Spleen (tissue), 7 donors: ENCODE results near the gene NOXO1.

ENCODE experiments used
- POLR2A ChIP-seq, 3 donors: fragments of 450-650 bp; IDR thresholded peaks; one replicate each; pipeline ENCODE4 v1.5.1; 2017; ENCODE audit warnings: antibody characterized with exemption in 3 of 3, mild to moderate bottlenecking in 1 of 3
- POLR2AphosphoS5 ChIP-seq, 3 donors: sonication (generic); formaldehyde crosslinking; IDR thresholded peaks; one replicate each; pipeline ENCODE4 v1.5.1; 2017; ENCODE audit warnings: antibody characterized with exemption in 3 of 3
- TF ChIP-seq, protein P1 (sequence below), 11 experiments: fragments of 200-600 bp in 7 of 11; fragments of 450-650 bp in 4 of 11; sonication (generic) in 4 of 11; IDR thresholded peaks in 8 of 11; conservative IDR thresholded peaks in 3 of 11; 1 replicate in 7 of 11; 2 replicates in 4 of 11; pipeline versions ENCODE4 v1.4.0 to v1.8.0; 2016 to 2021; ENCODE audit warnings: antibody characterized with exemption in 11 of 11, inconsistent platforms in 4 of 11, mild to moderate bottlenecking in 1 of 11
- donor health status: DM: no; HTN: no; CAD: no; lungs with moderate emphysema.
- donor health status: DM: no; HTN: no; CAD: no.
- donor health status: DM: no; HTN: no; CAD: no.

DNA sequence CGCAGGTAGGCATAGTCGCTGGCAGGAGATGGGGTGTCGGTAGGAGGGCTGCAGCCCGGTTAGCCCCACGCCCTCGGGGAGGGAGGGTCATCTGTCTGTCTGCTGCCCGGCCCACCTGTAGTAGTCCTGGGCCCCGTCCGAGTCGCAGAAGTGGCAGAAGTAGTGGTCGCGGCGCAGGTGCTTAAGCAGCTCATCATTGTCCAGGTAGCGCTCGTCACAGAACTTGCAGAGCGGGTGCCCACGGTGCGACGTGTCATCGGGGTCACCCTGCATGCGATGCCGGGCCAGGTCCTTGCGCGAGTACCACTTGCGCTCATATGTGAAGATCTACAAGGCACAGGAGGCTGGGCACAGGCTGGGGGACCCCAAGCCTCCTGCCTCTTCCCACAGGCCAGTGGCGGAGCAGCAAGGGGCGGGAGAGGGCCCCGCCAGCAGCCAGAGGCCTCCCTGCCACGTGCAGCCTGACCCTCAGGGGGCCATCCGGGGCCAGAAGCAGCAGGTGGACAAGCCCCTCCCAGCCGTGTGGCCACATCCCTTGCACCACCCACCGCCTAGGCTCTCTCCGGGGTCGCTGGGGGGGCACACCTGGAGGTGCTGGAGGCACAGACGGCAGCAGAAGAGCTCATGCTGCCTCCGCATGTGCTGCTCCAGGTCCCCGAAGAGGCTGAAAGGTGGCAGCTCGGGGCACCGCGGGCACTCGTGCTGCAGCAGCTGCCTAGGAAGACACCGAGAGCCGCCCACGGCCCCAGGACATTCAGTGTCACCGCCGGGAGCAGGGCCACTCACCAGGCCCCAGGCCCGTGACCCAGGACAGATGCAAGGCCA, 21.3 kb upstream of the NOXO1 start:
- TF ChIP-seq, protein P1, sequence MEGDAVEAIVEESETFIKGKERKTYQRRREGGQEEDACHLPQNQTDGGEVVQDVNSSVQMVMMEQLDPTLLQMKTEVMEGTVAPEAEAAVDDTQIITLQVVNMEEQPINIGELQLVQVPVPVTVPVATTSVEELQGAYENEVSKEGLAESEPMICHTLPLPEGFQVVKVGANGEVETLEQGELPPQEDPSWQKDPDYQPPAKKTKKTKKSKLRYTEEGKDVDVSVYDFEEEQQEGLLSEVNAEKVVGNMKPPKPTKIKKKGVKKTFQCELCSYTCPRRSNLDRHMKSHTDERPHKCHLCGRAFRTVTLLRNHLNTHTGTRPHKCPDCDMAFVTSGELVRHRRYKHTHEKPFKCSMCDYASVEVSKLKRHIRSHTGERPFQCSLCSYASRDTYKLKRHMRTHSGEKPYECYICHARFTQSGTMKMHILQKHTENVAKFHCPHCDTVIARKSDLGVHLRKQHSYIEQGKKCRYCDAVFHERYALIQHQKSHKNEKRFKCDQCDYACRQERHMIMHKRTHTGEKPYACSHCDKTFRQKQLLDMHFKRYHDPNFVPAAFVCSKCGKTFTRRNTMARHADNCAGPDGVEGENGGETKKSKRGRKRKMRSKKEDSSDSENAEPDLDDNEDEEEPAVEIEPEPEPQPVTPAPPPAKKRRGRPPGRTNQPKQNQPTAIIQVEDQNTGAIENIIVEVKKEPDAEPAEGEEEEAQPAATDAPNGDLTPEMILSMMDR (IDR thresholded peaks at IDR 0.05 in 8 of 11, conservative IDR thresholded peaks at IDR 0.05 in 3 of 11) = no peak
- TF ChIP-seq POLR2AphosphoS5 (IDR thresholded peaks at IDR 0.05) (no peak), POLR2A (IDR thresholded peaks at IDR 0.05) (no peak)
